GM19240 (cell line): ENCODE data around the gene RHOB.

Experiments
- DNase-seq: peaks from one replicate; pipeline ENCODE4 v3.0.0; 2011; ENCODE audit warnings: low spot score; ENCODE audit not compliant: insufficient read length

Gene RHOB

DNA sequence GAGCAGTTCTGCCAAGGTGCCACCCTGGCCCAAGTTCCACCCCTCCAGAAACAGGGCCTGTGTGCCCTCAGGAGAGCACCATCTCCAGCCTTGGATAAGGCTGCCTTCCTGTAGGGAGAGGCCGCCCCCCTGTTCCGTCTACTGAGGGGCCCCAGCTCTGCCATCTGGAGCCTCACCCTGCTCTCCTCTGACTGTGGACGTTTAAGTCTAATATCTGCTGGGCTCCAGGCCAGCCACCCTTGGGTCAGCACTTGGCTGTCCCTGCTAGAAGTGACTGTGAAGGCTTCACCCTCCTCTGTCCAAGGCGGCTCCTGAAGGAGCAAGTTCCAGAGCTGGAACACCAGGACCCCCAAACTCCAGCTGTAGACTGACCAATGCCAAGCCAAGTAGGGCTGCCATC is 26.3 kb downstream of the RHOB start:
- DNase-seq: no peak

DNA sequence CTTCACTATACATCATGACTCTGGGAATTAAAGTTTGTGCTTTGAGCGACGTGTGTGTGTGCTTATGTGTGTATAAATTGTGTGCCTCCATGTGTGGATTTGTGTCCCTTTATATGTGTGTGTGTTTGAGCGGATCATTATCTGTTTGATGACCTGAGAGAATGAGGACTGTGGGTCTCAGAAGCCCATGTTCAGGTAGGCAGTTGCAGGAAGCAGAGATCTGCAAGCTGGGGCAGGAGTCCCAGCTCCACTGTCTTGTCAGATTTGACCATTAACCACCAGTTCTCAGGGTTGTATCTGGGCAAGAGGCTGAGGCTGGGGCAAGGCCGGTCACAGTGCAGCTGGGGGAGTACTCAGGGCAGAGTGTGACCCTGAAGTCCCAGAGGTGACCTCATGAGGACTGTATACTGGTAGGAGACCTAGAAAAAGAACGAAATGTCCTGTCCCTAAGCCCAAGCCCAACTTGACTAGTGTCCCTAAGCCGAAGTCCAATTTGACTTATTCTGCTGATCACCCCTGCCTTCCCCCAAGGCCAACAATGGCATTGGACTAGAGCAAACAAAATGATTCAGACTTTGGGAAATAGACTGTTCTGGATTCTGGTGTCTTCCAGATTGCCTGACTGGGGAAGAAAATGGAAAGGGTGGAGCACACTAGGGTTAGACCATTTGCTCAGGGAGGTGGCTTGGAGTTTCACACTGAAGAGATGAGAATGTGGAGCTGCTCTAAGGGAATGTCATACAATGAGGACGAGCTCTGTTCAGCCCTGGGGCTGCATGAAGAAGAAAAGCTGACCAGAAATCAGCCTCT is 28.1 kb downstream of the RHOB start:
- no peak for DNase-seq

DNA sequence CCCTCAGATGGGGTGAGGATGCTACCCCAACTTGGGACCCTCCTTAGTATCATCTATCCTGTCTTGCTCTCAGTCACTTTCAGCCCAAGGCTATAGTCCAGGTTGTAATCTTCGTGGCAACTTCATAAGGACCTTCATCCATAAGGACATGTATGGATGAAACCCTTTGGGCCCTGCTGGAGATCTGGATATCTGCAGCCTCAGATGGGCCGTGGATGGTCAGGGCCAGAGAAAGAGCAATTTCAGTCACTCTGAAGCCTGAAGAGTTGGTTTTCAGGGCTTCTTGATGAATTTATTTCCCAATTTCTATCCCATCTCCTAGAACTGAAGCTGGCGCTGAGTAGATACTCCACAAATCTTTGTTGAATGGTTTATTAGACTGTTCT is 28.7 kb downstream of the RHOB start:
- no peak for DNase-seq

- no peak for DNase-seq
Observed at GRCh38 chr2:20476481-20476880, 29.6 kb downstream of the RHOB start.

DNA sequence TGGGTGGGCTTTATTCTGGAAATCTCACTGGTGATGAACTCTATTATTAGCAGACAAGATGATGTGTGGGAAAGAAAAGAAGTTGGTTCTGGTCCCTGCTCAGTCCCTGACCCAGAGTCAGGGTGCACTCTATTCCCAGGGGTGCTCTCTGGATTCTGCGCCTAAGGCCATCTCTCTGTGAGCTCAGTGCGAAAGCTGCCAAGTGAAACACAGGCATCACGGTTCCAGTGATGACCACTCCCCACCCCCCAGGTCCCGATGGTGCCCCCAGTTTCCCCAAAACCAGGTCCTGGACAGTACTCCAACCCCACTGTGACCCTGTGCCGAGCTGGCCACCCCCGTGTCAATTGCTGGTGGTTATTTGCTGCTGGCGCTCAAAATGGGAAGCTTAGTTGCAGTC is 30.1 kb downstream of the RHOB start:
- no peak for DNase-seq

DNA sequence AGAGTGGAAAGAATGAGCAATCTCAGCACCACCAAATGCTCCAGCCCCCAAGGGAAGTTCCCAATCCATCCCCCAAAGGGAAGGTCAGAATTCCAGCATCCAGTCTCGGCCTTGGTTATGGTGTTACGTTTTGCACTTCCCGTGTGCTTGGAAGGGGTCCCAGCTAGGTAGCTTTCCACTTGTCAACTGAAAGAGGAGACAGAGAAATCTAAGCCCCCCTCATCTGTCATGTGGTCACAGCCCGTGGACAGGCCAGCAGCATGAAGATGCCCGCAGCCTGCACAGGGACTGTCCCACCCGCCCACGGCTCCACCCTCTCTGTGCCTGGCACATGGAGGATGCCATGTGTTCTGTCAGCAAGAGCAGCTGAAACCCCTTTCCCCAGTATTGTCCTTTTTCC is 32.1 kb downstream of the RHOB start:
- no peak for DNase-seq

GRCh38 chr2:20479835-20480234 is 33.0 kb downstream of the RHOB start:
- no peak for DNase-seq

GRCh38 chr2:20480913-20481312 is 34.0 kb downstream of the RHOB start:
- no peak for DNase-seq

- DNase-seq: no peak
Observed at GRCh38 chr2:20481798-20482405, 35.0 kb downstream of the RHOB start.

DNA sequence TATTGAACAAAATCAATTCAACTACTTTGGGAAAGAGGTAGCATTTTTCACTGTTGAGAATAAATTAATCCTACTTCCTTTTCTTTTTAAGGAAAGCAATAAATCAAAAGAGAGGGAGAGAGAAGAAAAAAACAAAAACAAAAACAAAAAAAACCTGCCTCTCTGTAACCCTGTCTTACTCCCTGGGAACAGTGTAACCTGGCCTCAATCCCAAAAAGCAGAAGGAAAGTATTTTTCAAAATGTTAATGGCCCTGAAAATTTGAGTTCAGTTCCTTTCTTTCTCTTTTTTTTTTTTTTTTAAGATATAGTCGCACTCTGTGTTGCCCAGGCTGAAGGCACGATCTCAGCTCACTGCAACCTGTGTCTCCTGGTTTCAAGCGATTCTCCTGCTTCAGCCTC is 35.9 kb downstream of the RHOB start:
- no peak for DNase-seq

GRCh38 chr2:20483194-20483895 is 36.5 kb downstream of the RHOB start:
- no peak for DNase-seq

DNA sequence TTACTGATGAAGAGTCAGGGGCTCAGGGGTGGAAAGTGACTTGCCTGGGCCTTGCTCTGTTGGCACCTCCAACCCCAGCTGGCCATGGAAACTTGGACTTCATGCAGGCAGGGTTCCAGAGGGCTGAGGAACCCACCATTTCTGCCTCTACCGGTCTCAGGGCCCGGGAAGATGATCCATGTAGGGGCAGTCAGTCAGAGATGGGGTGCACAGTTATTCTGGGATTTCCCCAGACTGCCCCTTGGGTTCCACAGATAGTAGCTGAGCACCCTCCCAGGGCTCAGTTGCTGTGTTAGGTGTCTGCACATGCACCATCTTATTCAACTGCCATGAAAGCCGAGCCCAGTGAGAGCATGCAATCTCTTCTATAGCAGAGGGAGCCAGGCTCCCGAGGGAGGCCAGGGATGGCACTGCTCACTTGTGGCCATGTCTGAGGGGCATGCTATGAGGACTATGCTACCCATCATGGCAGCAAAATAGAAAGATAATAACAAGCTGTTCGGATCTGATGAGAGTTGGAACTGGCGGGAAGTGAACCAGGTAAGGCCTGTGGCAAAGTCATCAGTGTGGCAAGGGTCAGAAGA is 37.3 kb downstream of the RHOB start:
- no peak for DNase-seq

DNA sequence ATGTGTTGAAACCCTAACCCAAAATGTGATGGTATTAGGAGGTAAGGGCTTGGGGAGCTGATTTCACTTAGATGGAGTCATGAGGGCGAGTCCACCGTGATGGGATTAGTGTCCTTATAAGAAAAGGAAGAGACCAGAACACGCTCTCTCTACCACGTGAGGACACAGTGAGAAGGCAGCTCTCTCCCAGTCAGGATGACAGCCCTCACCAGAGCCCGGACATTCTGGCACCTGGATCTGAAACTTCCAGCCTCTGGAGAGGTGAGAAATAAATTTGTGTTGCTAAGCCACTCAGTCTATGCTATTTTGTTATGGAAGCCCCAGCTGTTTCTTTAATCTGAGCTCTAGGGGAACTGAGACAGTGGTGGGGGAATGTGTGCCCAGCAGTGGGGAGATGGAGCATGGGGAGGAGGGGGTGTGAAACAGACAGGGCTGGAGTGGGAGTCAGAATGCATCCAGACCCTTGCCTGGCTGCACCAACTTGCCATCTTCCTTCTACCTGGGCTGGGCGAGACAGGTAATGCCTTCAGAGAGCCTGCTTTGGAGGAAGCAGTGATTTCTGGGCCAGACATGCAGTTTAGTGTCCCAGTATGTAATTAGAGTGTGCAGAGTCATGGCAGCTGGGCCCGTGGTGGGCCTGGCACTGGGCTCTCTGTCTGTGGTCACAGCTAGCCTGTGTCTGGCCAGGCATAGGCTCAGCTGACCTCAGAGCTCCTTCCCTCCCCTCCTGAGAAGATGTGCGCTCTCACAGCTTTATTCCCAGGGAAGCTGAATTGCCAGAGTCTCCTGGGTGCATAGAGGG is 38.1 kb downstream of the RHOB start:
- DNase-seq: no peak

DNA sequence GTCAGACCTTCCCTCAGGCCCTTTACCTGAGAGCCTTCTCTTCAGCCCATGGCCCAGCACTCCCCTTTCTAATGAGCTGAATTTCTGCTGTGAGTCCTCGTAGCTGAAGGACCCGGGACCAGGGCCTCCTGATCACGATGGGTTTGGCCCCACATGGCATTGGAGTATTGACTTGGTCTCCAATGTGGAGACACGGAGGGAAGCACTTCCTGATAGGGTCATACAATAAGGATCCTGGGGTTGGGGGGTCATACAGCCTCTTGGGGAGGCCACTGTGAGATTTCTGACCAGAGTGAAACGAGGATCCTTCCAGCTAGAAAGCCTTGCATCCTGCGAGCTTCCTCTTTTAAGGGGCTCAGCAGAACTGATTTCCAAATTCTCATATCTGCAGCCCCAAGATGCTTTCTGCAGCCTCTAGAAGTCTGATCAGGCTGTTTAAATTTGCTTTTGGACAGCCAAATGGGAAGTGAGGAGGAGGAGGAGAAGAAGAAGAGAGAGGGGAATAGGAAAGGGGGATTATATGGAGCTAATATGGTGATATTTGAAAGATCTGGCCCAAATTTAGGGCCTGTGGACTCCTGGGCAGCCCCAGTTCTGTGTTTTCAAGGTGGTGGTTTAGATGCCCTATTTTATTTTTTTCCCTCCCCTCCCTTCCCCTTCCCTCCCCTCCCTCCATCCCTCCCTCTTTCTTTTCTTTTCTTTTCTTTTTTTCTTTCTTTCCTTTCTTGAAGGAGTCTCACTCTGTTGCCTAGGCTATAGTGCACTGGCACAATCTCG is 38.9 kb downstream of the RHOB start:
- no peak for DNase-seq

DNA sequence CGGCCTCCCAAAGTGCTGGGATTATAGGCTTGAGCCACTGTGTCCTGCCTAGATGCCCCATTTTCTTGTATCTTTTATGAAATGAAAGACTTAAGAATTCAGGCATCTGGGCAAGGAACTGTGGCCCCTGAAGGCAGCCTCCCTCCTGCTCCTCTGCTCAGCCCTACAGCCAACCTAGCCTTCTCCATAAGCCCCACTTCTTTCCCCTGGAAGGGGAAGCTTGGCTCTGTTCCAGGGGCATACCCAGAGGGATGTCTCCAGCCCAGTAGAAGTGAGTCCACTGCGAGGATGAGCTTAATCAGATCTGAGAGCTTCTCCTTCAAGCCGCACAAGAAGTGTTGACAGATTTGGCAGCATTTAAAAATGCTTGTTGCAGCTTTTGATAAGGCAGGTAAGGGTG is 39.7 kb downstream of the RHOB start:
- DNase-seq: no peak

DNA sequence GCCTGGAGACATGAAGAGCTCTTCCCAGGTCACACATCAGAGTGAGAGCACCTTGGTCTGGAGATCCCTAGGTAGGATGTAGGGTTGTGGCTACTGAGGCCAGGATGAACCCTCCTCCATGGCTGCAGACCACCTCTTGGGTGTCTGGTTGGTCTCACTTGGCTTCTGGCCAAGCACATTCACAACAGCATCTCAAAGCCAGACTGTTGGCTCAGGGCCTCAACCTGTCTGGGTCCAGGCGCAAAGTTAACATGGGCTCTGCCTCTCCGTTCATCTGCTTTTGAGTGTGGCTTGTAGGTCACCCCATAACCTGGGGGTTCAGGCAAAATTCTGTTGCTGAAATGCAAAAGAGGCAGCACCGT is 40.1 kb downstream of the RHOB start:
- no peak for DNase-seq

- DNase-seq: no peak
Observed at GRCh38 chr2:20487392-20488174, 40.7 kb downstream of the RHOB start.

DNA sequence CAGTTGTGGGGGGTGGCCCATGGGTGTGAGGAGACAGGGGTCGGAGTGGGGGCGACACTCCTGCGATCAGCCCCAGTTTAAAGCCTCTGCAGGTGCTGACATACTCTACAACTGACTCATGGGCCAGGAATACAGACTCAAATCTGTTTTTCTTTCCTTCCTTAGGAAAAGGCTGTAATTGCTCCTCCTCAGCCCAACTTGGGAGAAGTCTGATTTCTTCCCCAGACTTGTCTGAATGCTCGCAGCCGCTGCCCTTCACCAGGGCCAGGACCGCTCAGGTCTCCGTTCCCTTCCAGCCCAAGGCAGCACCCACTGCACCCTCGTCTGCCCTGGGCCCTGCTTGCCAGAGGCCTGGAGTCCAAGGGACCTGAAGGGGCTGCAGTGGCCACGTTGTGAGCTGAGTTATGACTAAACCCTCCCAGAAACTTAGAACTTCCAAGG is 41.3 kb downstream of the RHOB start:
- no peak for DNase-seq

- no peak for DNase-seq
Observed at GRCh38 chr2:20488782-20489181, 41.9 kb downstream of the RHOB start.
